BE2C (cell line): Measurements from ENCODE around the gene KCNIP4.
A peak's percentile ranks its signal among the peaks of the same experiment; 100 is the strongest.
"Not testable (repeated sequence)": the region's sequence is repeated elsewhere in the genome, so short reads cannot be mapped to it uniquely, and the experiment has no call there.

Experiments
- DNase-seq: peaks from one replicate; pipeline ENCODE4 v3.0.0-alpha.2; 2020
- H3K27me3 ChIP-seq: fragments of 250-450 bp; sonication (Bioruptor Pico); 2 replicates; pipeline ENCODE4 v1.5.1; 2020; ENCODE audit warnings: mild to moderate bottlenecking
- H3K36me3 ChIP-seq: fragments of 250-450 bp; sonication (Bioruptor Pico); 2 replicates; pipeline ENCODE4 v1.5.1; 2020; ENCODE audit warnings: mild to moderate bottlenecking
- H3K4me1 ChIP-seq: fragments of 250-450 bp; sonication (Bioruptor Pico); 2 replicates; pipeline ENCODE4 v1.5.1; 2020
- H3K4me3 ChIP-seq: 2 replicates; pipeline ENCODE4 v1.5.1; 2011; ENCODE audit warnings: low read depth, low read length
- H3K9me3 ChIP-seq: fragments of 250-450 bp; sonication (Bioruptor Pico); 2 replicates; pipeline ENCODE4 v1.5.1; 2020
- TF ChIP-seq, protein P1 (sequence below): IDR thresholded peaks from 2 replicates; pipeline ENCODE4 v1.5.1; 2012; ENCODE audit warnings: mild to moderate bottlenecking, low read depth, low read length

Gene KCNIP4

DNA sequence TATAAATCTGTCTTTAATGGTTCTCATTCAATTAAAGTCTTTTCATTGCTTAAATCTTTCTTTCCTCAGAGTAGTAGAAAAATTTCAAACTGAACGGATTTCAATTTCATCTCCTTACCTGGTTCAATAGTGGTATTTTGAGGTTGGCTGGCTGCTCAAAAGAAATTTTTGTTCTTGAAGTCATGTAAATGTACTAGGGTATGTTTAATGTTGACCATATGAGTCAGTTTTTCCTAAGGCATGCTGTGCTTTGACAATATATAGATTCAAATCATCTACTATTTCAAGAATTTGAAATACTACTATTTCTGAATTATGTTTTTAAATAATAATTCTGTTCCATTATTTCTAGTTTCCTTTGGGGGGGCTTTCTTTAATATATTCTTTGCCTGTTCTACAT is 1142.9 kb downstream of the KCNIP4 start:
- TF ChIP-seq, protein P1, sequence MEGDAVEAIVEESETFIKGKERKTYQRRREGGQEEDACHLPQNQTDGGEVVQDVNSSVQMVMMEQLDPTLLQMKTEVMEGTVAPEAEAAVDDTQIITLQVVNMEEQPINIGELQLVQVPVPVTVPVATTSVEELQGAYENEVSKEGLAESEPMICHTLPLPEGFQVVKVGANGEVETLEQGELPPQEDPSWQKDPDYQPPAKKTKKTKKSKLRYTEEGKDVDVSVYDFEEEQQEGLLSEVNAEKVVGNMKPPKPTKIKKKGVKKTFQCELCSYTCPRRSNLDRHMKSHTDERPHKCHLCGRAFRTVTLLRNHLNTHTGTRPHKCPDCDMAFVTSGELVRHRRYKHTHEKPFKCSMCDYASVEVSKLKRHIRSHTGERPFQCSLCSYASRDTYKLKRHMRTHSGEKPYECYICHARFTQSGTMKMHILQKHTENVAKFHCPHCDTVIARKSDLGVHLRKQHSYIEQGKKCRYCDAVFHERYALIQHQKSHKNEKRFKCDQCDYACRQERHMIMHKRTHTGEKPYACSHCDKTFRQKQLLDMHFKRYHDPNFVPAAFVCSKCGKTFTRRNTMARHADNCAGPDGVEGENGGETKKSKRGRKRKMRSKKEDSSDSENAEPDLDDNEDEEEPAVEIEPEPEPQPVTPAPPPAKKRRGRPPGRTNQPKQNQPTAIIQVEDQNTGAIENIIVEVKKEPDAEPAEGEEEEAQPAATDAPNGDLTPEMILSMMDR, result no peak
- Histone ChIP-seq H3K4me1 (no peaks in the 10 kb centered on the region), H3K4me3 (no peak overlapping the region), H3K36me3 (no peaks in the 10 kb centered on the region), H3K27me3 (no peaks in the 10 kb centered on the region), H3K9me3 (no peaks in the 10 kb centered on the region)
- DNase-seq, result no peak

DNA sequence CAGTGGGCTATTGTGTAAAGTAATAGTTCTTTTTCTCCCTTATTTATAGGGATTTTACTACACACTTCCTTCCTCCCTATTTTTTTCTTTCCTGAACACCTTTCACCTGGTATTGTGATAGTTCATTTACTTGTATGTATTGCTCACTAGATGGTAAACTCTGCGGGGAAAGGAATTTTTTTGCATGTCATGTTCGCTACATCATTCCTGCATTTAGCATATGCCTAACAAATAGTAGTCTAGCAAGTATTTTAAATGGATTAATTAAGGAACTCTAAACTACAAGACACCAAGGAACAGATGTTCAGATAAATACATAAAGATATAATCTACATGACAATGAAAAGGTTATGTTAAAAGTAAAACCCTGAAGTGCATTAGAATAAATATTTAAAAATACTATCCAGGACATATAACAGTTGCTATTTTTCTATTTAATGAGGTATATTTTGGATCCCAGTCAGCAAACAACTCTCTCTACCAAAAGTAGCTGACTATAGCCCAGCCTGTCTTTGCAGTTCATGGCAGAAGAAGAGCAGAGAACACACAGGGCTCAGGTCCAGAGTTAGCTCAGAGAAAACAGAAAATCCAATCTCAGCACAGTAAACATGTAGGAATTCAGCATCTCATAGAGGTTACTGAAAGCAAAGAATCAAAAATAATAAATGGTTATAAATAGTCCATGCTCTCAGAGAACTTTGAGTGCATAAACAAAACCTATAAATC is 1160.5 kb downstream of the KCNIP4 start:
- TF ChIP-seq, protein P1, result no peak
- Histone ChIP-seq H3K36me3 (no peaks in the 10 kb centered on the region), H3K27me3 (no peaks in the 10 kb centered on the region), H3K4me3 (no peak overlapping the region), H3K9me3 (no peaks in the 10 kb centered on the region), H3K4me1 (no peaks in the 10 kb centered on the region)
- DNase-seq, result no peak

DNA sequence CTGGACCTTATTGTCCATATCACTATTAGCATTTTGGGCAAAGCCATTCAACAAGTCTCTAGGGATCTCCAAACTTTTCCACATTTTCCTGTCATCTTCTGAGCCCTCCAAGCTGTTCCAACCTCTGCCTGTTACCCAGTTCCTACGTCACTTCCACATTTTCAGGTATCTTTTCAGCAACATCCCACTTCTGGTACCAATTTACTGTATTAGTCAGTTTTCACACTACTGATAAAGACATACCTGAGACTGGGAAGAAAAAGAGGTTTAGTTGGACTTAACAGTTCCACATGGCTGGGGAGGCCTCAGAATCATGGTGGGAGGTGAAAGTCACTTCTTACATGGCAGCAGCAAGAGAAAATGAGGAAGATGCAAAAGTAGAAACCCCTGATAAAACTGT is 1165.4 kb downstream of the KCNIP4 start:
- H3K9me3 ChIP-seq, DNase-seq, H3K27me3 ChIP-seq, H3K4me1 ChIP-seq, H3K36me3 ChIP-seq, H3K4me3 ChIP-seq: not testable (repeated sequence)

DNA sequence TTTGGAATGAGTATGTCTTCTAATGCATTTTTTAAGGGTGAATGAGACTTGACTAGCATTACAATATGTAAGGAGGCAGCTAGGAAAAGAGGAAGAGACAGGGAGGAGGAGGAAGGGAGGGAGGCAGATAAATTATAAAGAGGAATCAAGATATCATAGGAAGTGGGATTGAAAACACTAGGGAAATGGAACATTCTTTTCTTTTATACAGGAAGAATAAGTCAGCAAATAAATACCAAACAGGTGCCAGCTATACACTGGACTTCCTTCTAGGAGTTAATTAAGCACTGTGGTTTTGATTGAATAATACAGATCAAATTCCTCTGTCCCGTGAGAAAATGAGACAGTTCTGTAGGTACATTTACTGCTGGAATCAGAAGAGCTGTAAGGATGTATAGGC is 1169.7 kb downstream of the KCNIP4 start:
- TF ChIP-seq, protein P1, result no peak
- no peaks in the 10 kb centered on the region for H3K9me3 ChIP-seq
- no peaks in the 10 kb centered on the region for H3K36me3 ChIP-seq
- H3K4me1 ChIP-seq, result no peaks in the 10 kb centered on the region
- no peak for DNase-seq
- no peaks in the 10 kb centered on the region for H3K27me3 ChIP-seq
- H3K4me3 ChIP-seq, result no peak overlapping the region

DNA sequence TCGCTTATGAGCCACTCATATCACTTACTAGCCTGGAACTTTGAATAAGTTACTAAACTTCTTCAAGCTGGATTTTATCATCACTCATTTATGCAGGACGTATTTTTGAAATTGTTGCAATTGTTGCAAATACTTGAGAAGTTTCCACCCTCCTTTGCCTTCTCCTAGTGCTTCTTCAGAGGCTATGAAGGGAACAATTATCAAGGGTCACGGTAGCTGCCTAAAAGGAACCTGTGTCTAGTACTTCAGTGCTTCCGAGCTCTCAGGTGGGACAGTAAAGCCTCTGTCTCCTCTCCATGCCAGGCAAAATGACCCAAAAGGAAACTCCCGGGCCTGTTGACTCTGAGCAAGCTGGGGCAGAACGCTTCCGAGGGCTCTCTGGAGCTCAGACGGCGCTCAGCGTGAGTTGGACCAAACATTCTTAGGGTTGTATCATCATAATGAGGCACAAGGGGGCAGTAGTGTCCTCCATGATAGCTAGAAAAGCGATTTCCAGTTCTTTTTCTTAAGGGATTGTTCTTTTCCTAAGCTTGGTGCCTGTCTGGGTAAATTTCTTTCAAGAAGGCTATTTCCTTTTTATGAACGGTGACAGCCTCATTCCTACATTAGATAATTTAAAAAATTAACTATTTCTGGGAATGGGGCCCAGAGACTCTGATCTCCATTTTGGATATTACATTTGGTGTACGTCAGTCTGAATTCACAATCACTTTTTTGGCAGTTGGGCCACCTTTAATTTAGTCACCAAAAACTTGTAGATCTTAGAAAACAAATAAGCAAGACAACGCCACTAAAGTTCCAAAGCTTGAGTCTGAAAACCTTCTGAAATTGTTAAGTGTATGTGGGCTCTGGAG is 1175.2 kb downstream of the KCNIP4 start:
- Histone ChIP-seq H3K36me3 (no peaks in the 10 kb centered on the region), H3K4me1 (no peaks in the 10 kb centered on the region), H3K4me3 (no peak overlapping the region), H3K9me3 (no peaks in the 10 kb centered on the region), H3K27me3 (no peaks in the 10 kb centered on the region)
- TF ChIP-seq, protein P1, result peak; percentile 83
- DNase-seq, result peak; percentile 61

DNA sequence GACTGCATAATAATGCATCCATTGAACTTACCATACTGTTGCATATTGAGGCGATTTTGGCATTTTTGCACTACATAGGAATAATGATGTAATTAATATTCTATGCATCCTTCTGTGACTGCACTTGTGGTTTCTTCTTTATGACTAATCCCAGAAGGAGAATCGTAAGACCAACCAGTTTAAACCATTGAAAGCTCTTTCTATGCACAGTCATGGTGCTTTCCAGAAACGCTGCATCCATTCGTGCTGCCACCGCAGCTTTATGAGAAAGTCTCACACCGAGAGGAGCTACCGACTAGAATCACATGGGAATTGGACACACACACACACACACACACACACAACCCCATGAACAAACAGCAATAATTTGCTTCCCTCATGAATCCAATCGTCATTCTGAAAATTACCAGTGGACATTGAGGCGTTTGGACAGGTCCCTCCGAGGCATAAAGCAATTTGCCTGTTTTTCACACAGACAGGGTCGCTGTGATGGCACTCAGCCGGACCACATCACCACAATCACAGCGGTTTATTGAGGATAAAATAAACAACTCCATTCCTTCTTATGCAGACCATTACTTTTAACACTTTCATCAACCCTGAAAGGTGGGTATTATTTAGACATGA is 1184.1 kb downstream of the KCNIP4 start:
- no peak for DNase-seq

More for the DNA sequence above, 1184.1 kb downstream of the KCNIP4 start:
- H3K9me3 ChIP-seq, result no peaks in the 10 kb centered on the region
- H3K4me3 ChIP-seq, result no peak overlapping the region
- no peaks in the 10 kb centered on the region for H3K27me3 ChIP-seq
- H3K36me3 ChIP-seq, result no peaks in the 10 kb centered on the region
- TF ChIP-seq, protein P1, result no peak
- no peaks in the 10 kb centered on the region for H3K4me1 ChIP-seq
